A204.1 (cell line): ENCODE data around the gene NEK3.
"Not testable (repeated sequence)": the region's sequence is repeated elsewhere in the genome, so short reads cannot be mapped to it uniquely, and the experiment has no call there.

Experiments used
- FAIRE-seq: peaks from 2 replicates; lab custom pipeline; 2012; peaks lifted over from hg19 to GRCh38; lab: Jason Lieb, UNC

NEK3 gene

GRCh38 chr13:52118095-52118494, 41.3 kb downstream of the NEK3 start:
- no peak for FAIRE-seq

DNA sequence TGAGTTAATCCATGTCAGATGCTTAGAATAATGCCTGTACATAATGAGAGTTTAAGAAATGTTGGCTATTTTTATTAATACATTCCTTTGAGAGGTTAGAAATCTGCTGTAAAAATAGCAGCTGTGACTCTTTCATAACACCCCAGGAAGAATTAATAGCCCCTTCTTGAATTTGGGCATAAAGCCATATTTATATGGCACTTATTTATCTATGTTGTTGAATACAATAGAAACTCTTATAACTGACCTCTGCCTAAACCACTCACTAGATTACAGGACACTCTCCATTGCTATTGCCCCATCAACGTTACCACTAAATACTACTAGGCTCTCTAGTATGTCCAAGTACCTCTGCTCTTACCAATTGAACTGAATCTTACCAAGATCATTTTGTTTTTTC, 46.8 kb downstream of the NEK3 start:
- FAIRE-seq: no peak

- FAIRE-seq: no peak
Measured at GRCh38 chr13:52109116-52109670, 50.2 kb downstream of the NEK3 start.

DNA sequence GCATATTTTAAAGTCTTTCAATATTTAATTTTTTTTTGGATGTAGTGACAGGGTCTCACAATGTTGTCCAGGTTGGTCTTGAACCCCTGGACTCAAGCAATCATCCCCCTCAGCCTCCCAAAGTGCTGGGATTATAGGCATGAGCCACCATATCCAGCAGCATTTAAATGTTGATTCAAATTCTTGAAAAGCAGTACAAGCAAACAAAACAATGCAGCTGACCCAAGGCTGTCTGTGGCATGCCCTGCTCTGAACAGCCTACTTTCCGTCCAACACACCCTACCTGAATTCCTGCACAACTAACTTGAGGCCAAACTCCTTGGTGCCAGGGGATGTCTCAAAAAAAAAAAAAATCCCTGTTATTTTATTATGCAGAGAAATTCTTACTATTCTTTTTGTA, 53.6 kb downstream of the NEK3 start:
- no peak for FAIRE-seq

- peak; percentile 32 for FAIRE-seq
Measured at GRCh38 chr13:52104624-52105023, 54.8 kb downstream of the NEK3 start.

DNA sequence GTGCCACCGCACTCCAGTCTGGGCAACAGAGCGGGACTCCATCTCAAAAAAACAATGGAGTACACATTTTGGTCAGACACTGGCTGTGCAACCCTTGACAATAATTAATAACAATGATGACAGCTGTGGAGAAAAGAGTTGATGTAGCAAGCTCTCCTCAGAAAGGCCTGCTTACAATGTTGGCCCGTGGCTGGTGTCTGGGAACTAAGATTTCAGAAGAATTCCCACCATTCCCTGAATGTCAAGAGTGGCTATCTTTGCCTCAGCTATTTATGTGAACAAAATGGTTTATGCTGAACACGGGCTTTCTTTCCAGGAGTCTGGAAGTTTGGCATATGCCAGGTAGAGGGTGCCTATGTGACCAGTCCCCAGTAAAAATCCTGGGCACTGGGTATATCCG, 56.0 kb downstream of the NEK3 start:
- no peak for FAIRE-seq

- not testable (repeated sequence) for FAIRE-seq
Measured at GRCh38 chr13:52102423-52102822, 57.0 kb downstream of the NEK3 start.

- FAIRE-seq: no peak
Measured at GRCh38 chr13:52097197-52097596, 62.2 kb downstream of the NEK3 start.

GRCh38 chr13:52096748-52097147, 62.6 kb downstream of the NEK3 start:
- no peak for FAIRE-seq

GRCh38 chr13:52096062-52096461, 63.3 kb downstream of the NEK3 start:
- FAIRE-seq: no peak

- FAIRE-seq: no peak
Measured at GRCh38 chr13:52092087-52092486, 67.3 kb downstream of the NEK3 start.

GRCh38 chr13:52091473-52091872, 67.9 kb downstream of the NEK3 start:
- FAIRE-seq: peak; percentile 69

DNA sequence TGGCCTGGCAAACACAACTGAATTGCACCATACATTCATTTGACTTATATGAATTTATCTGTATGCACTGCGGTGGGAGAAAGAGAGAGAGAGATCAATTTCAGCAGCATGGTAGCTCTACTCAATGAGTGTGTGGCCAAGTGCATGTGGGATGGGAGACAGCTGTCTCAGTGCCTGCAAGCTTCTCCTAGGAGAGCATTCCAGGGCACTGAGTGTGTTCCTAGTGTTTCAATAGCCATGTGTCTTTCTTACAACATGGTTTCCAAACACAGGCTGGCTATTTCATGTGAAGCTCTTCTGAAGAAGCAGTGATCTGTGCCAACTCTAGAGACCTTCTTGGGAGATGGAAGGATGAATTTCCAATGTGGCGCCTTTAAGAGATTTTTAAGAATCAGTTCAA, 74.0 kb downstream of the NEK3 start:
- no peak for FAIRE-seq

DNA sequence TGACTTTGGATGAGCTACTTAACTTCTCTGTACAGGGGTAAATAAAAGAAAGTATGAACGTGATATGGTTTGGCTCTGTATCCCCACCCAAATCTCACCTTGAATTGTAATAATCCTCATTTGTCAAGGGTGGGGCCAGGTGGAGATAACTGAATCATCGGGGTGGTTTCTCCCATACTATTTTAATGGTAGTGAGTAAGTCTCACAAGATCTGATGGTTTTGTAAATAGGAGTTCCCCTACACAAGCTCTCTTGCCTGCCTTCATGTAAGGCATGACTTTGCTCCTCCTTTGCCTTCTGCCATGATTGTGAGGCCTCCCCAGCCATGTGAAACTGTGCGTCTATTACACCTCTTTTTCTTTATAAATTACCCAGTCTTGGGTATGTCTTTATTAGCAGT, 74.4 kb downstream of the NEK3 start:
- not testable (repeated sequence) for FAIRE-seq
